ENCODE measurements around the gene FRMD6. TPM values are rescaled to one million over a fixed set of nuclear protein-coding genes. Genes with fewer than 3 reads are reported as not detected.

FRMD6 gene
- total and polyA plus RNA-seq, 10 of the 15 experiments (the other 5 are each of a cell fraction or from before 2014, with no cell fraction given) = 0.86 to 7.8 (median 3.3) TPM

GRCh38 chr14:51638071-51638944 lies 13.4 kb upstream of the FRMD6 start (continued):
- no peak for TF ChIP-seq NFYB (IDR thresholded peaks at IDR 0.05; ENCODE audit: insufficient read depth, low read depth, low read length)
- no peak for TF ChIP-seq ZNF622 (IDR thresholded peaks at IDR 0.05)
- no peak for TF ChIP-seq PAX8 (IDR thresholded peaks at IDR 0.05)
- no peak for TF ChIP-seq DPF2 (IDR thresholded peaks at IDR 0.05)
- no peak for TF ChIP-seq CUX1 (IDR thresholded peaks at IDR 0.05; ENCODE audit: insufficient replicate concordance, low read depth, low read length)
- no peak for TF ChIP-seq POU2F2 (IDR thresholded peaks at IDR 0.05; ENCODE audit: borderline replicate concordance, low read depth, low read length)
- TF ChIP-seq ZBTB4 (CRISPR knock-in tag; IDR thresholded peaks at IDR 0.05) = no peak
